GM21528 (cell line): ENCODE results near the gene RPS8.
"Not testable (repeated sequence)": the region's sequence is repeated elsewhere in the genome, so short reads cannot be mapped to it uniquely, and the experiment has no call there.

Experiments used
- ATAC-seq: cut with Tn5 transposase; IDR thresholded peaks from one replicate; pipeline ENCODE4 v1.9.1; 2021; ENCODE audit warnings: mild to moderate bottlenecking, moderate library complexity; ENCODE audit not compliant: unreplicated experiment, low FRiP score

RPS8 gene

GRCh38 chr1:44817771-44818495 lies 42.6 kb downstream of the RPS8 start:
- no peak for ATAC-seq

DNA sequence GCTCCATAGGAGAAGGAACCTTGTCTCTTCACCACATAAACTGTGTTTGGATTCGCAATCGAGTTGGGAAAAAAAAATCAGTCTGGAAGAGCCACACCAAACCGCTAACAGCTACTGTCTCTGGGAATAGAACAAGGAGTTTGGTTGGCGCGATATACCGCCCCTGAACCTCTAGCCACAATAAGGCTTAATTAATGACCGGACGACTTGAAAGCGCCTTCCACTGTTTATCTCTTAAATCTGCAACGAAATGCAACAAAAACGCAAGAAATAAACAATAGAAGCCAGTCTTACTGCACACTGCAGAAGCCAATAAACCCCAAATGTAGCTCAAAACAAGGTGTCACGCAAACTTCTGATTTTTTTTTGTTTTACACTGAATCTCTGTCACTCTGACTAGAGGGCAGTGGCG lies 43.9 kb downstream of the RPS8 start:
- ATAC-seq = no peak

DNA sequence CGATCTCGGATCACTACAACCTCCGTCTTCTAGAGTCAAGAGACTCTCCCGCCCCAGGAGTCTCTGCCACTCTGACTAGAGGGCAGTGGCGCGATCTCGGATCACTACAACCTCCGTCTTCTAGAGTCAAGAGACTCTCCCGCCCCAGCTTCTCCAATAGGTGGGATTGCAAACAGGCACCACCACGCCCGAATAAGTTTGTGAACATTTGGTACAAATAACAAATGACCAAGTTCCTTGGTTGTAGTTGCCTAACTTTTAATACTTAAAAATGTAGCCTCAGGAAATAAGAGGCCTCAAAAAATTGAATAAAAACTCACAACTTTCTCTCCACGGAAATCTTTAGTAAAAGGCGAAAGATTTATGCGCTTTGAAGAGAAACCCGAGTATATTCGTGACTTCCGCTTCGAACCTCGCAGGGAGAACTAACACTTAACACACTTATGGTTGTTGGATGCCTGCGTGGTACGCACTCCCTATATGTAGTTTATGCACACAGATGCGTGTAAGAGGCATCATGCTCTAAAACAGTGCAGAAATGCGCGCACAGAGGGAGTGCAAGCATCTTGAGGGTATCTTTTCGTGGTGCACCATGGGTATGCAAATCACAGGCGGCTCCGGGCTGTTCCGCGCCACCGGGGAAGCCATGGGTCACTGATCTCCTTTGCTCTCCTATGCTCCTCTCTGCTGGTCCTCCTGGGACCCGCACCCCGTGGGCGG lies 44.4 kb downstream of the RPS8 start:
- peak; percentile 82 for ATAC-seq

DNA sequence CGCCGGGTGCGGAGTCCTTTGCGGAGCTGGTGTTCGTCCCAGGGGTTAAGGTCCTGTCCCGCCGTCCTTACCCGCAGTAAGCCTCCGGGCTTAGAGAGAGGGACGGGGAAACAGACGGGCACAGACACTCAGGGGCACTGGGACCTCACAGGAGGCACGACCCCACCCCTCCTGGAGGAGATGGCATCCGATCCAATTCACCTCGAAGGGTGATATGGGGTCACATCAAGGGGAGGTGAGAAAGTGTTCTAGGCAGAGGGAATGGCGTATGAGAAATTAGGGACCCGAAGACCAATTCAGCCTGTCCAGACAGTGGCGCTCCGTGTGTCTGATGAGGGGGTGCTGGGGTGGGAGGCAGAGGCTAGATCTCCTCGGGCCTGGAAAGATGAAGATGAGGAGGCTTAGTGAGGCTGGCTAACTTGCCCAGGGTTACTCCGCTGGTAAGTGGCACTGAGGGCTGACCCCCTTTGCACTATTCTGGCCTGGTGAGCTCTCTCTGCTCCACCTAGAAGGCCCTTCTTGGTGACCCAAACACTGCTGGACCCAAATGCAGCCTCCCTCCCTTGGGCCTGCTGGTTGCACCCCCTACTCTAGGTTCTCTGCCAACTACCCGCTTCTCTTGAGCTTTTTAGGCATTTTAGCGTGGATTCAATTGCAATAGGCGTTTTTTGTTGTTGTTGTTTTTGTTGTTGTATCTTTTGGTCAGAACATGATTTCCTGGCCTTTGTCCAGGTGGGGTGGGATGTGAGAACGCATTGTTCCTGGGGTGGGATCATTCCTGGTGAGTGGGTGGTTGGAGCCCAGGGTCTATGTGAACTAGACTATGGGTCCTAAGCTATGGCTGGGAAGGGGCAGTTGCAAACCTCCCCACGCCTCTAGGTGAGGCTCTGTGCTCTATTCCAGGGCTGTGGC lies 45.2 kb downstream of the RPS8 start:
- ATAC-seq = no peak

GRCh38 chr1:44821240-44821715 lies 45.9 kb downstream of the RPS8 start:
- no peak for ATAC-seq

GRCh38 chr1:44822131-44822701 lies 46.9 kb downstream of the RPS8 start:
- no peak for ATAC-seq

DNA sequence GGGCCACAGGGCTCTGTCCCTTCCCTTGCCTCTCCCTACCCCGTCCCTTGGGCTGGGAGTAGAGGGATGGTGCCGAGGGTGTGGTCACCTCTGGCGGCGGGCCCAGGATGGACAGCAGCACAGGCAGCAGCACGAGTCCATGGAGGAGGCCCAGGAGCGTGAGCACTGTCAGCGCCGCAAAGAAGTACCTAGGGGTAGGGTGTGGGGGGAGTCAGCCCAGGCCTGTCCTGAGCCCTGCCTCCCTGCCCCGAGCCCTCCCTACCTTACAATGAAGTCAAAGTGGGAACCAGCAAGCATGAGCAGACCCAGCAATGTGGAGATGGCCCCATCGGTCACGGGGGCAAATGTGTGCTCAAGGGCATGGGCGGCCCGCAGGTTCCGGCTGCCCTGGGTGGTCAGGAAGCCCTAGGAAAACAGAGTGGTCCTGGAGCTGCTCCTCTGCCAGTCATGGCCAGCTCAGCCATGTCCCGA lies 47.7 kb downstream of the RPS8 start:
- ATAC-seq = no peak

DNA sequence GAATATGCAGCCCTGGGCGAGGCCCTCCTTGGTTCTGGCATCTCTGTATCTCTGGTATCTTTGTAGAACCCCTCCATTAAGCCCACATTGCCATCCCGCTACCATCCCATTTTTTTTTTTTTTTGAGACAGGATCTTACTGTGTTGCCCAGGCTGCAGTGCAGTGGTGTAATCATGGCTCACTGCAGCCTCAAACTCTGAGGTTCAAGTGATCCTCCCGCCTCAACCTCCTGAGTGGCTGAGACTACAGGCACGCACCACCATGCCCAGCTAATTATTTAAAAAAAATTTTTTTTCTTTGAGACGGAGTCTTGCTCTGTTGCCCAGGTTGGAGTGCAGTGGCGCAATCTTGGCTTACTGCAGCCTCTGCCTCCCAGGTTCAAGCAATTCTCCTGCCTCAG lies 49.1 kb downstream of the RPS8 start:
- ATAC-seq = not testable (repeated sequence)

GRCh38 chr1:44826375-44827196 lies 51.2 kb downstream of the RPS8 start:
- no peak for ATAC-seq

DNA sequence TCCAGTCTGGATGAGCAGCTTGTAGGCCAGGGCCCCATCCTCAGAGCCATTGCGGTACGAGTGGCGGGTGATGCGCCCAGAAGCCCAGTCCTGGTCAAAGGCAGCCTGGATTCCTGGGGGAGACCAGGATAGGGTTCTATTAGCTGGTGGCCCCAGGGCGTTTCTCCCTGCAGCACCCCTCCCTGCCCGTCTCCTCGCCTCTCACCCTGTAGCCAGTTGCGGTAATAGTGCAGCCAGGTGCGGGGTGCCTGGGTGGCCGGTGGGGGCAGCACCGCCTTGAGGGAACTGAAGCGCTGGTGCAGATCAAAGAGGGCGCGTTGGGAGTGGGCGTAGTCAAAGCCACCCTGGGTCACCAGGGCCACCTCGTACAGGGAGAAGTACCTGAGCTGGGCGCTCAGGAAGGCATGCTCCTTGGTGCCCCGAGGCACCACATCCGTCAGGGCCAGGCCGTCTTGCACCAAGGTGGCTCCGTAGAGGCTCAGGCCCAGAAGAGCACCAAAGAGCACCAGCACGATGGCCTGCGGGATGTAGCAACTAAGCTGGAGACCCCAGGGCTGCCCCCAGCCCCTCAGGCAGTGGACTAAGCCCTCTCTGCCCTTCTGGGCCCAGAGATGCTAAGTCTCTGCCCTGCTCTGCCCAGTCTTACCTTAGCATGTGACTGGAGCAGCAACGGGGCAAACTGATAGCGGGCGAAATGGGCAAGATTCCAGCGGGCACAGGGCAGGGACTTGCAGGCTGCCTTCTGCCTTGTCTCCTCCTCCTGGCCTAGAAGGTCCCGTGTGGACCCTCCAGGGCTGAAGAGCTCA lies 52.1 kb downstream of the RPS8 start:
- no peak for ATAC-seq

DNA sequence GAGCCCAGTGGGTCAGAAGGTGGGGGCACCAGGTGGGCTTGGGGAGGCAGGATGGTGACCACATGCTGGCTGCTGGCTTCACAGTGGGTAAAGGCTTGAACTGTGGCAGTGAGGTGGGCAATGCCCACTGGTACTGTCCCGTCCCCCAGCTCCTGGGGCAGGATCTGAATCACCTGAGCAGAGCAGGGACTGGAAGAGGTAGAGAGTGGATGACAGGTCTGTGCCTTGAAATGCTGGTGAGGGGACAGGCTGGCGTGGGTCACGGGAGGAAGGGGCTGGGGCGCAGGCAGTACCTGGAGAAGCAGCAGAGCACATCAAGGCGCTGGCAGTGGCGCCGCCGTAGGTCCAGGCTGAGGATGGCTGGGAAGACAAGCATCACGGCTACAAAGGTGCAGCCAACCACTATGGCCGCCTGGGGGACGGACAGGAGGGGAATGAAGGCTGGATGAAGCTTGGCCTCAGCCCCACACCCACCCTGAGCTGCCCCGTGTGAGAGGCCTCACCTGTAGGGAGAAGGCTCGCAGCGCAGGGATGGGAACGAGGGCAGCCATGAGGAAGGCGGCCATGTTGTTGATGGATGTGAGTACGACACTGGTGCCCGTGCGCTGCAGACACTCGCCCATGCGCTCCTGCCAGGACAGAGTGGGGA lies 52.8 kb downstream of the RPS8 start:
- ATAC-seq = no peak
